Stimulated activated CD8-positive, alpha-beta memory T cell treated with anti-CD3 and anti-CD28 coated beads, Interleukin-12 subunit alpha, Interleukin-12 subunit beta, amount 100 ng/mL, for 1 hour (primary cell): ENCODE results near the gene COIL.
"Not testable (repeated sequence)": the region's sequence is repeated elsewhere in the genome, so short reads cannot be mapped to it uniquely, and the experiment has no call there.

Experiments used
- DNase-seq: peaks from one replicate; pipeline ENCODE4 v3.0.0-alpha.2; 2020; ENCODE audit warnings: low read depth

The COIL gene

GRCh38 chr17:56960596-56961538 lies at the start of gene COIL:
COIL (minus strand) TSS chr17:56961050; CDS start chr17:56961019, 31 bp downstream.
- DNase-seq = peak; percentile 91

GRCh38 chr17:57010487-57010886 lies 49.6 kb upstream of the COIL start:
- no peak for DNase-seq

DNA sequence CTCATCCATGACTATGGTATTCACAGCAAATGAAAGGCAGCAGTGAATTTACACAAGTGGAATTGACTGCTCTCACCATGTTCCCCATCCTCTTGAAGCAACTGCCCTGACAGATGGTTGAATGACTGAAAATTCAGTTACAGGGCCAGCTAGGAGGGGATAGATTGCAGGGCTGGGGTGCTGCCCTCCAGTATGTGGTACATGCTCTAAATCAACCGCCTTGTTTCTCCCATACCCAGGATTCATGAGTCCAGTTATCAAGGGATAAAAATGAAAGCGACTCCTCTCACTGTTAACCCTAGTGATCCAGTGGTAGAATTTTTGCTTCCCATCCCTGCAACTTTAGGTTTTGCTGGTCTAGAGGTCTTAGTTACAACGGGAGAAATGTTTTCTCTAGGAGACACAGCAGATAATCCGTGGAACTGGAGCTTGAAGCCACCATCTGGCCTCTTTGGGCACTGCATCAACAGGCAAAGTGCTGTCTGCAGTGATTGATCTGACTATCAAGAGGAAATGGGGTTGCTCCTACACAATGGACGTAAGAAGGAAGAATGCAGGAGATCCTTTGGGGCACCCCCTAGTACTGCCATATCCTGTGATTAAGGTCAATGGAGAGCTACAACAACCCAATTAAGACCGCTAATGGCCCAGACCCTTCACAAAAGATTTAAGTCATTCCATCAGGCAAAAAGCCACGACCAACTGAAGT lies 49.0 kb upstream of the COIL start:
- DNase-seq = peak; percentile 22

GRCh38 chr17:57008958-57009357 lies 48.1 kb upstream of the COIL start:
- DNase-seq = no peak

DNA sequence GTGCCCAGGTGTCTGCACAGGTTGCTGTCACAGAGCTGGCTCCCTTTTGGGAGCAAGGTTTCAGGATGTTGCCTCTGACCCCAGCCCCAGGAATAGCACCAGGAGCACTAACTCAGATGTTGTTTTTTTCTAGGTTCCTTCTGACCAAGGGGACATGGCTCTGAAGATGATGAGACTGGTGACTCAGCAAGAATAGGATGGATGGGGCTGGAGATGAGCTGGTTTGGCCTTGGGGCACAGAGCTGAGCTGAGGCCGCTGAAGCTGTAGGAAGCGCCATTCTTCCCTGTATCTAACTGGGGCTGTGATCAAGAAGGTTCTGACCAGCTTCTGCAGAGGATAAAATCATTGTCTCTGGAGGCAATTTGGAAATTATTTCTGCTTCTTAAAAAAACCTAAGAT lies 45.2 kb upstream of the COIL start:
- no peak for DNase-seq

DNA sequence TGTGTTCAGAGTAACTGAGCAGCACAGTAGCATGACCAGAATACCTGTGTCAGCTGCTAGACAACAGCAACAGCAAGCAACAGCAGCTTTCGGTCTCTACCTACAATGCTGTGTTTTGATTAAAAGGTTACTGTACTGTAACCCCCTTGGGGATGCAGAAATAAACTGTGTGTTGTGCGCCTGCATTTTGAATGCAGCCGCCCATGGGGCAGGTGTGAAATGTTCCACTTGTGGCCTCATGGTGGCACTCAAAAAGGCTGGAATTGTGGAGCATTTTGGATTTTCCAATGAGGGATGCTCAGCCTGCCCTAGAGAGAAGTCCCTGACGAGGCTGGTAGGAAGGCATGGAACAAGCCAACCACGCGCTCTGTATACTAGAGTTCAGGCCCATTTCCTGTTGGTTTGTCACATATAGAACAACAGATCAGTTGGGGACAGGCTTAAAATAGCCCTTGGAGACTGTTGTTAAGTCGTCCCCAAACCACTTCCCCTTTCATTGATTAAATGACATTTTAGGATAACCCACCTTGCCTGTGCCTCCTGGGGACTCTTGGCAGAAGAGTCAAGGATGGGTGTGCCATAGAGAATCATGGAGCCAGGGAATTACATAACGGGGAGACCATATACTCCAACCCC lies 44.2 kb upstream of the COIL start:
- DNase-seq = no peak

- no peak for DNase-seq
Observed at GRCh38 chr17:57002904-57003303, 42.1 kb upstream of the COIL start.

DNA sequence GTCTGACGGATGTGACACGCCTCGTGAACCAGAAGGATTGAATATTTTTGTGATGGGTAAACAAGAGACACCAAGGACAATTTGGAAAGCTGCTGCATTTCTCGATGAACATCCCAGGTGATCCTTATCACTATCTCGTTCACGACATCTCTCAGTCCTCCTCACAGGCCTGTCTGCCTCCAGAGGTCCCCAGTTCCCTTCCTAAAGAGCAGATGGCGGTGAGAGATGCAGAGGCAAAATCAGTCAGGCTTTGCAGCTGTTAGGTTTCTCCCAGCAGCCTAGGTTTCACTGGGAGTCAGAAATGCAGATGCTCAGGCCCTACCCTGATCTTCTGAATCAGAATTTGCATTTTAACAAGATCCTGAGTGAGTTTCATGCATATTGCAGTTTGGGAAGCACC lies 40.7 kb upstream of the COIL start:
- DNase-seq = no peak

GRCh38 chr17:56997313-56997712 lies 36.5 kb upstream of the COIL start:
- no peak for DNase-seq

GRCh38 chr17:56995766-56996165 lies 34.9 kb upstream of the COIL start:
- DNase-seq = no peak

- DNase-seq = no peak
Observed at GRCh38 chr17:56994009-56994792, 33.4 kb upstream of the COIL start.

GRCh38 chr17:56992364-56992763 lies 31.5 kb upstream of the COIL start:
- no peak for DNase-seq

DNA sequence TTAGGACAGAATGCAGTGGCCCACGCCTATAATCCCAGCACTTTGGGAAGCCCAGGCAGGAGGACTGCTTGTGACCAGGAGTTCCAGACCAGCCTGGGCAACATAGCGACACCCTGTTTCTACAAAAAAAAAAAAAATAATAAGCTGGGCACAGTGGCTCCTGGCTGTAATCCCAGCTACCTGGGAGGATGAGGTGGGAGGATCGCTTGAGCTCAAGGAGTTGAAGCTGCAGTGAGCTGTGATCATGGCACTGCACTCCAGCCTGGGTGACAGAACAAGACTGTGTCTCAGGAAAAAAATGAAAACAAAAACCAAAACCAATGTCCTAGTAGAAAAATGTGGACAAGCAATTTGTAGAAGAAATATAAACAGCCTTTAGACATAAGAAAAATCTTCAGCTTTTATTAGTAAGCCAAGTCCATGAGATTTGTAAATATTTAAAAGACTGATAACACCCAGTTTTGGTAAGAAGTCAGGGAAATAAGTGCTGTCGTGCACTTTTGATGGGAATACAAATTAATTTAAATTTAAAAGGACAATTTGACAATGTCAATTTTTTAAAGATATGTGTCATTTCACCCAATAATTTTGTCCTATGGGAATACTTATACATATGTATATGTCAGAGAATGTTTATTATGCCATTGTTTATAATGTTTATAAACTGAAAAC lies 28.2 kb upstream of the COIL start:
- DNase-seq = no peak

DNA sequence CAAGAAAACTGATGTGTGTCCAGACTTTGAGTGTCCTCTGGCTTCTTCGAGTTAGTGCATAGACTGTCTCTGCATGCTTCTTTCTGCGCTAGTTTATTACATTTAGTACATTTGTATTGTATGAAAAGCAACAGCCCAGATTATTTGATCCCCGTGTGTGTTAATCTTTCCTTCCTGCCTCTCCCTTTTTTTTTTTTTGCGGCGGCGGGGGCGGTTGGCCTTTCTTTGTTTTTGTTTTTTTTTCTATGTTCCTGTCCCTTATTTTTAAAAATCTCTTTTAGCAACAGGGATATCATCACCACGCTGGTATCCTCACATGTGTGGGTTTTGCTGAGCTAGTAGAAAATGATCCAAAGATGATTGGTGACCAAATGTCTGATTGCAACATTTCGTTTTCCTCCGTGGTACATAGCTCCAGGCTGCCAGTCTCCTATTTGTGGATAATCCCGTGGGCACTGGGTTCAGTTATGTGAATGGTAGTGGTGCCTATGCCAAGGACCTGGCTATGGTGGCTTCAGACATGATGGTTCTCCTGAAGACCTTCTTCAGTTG lies 26.5 kb upstream of the COIL start:
- no peak for DNase-seq

GRCh38 chr17:56985371-56986162 lies 24.7 kb upstream of the COIL start:
- DNase-seq = no peak

- no peak for DNase-seq
Observed at GRCh38 chr17:56983366-56983765, 22.5 kb upstream of the COIL start.

DNA sequence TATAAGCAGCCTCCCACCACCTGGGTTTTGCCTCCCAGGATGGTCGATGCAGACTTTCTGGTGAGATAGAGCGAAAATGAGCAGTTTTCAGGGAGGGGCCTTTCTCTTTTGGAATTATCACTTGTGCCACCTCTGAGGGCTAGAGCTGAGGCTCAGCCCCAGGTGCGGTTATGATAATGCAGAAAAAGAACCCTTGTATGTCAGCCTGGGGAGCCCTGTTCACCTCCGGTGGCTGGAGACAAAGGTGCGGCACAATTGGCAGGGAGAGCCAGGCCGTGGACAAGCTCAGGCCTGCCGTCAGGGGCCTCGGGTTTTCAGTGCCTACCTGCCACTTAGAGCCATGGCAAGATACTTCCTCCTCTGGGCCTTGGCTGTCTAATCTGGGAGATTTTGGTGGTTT lies 21.5 kb upstream of the COIL start:
- no peak for DNase-seq

GRCh38 chr17:56980526-56980925 lies 19.7 kb upstream of the COIL start:
- DNase-seq = not testable (repeated sequence)

DNA sequence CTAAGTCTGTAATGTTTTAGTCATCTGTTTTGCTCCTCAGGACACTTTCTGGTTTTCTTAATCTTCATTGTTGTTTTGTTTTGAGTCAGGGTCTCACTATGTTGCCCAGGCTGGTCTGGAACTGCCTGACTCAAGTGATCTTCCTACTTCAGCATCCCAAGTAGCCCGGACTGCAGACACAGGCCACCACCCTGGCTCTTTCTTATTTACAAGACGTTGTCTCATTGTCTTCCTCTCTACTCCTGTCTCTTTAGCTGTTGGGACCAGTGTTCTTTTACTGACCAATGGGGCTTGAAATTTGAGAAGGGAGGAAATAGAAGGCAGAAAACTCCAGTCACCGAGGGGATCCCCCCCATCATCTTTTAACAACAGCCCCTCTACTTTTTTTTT lies 18.2 kb upstream of the COIL start:
- no peak for DNase-seq

- no peak for DNase-seq
Observed at GRCh38 chr17:56978441-56979090, 17.7 kb upstream of the COIL start.
